ENCODE data around the gene CST6. TPM values are rescaled to one million over a fixed set of nuclear protein-coding genes. Genes with fewer than 3 reads are reported as not detected.
"Not testable (repeated sequence)": the region's sequence is repeated elsewhere in the genome, so short reads cannot be mapped to it uniquely, and the experiment has no call there.

The CST6 gene
- total RNA-seq, 1 experiment from 2014 or later = 0.60 TPM

GRCh38 chr11:65983589-65983987, 28.2 kb upstream of the CST6 start:
- DNase-seq (ENCODE audit: low read depth) = no peak

- DNase-seq (ENCODE audit: low read depth) = no peak
Observed at GRCh38 chr11:65987336-65987735, 24.5 kb upstream of the CST6 start.

- DNase-seq (ENCODE audit: low read depth) = peak; percentile 92
Observed at GRCh38 chr11:65988791-65989592, 22.8 kb upstream of the CST6 start.

GRCh38 chr11:65992056-65992455, 19.8 kb upstream of the CST6 start:
- no peak for DNase-seq (ENCODE audit: low read depth)

GRCh38 chr11:65997286-65997685, 14.5 kb upstream of the CST6 start:
- DNase-seq (ENCODE audit: low read depth) = no peak

GRCh38 chr11:66001942-66002647, 9.7 kb upstream of the CST6 start, which contains the start of the genes BANF1 and EIF1AD:
BANF1 (plus strand) TSS chr11:66002503; CDS start chr11:66003251, 748 bp downstream.
EIF1AD (minus strand) TSS chr11:66002157; CDS start chr11:66000389, 1,768 bp downstream.
- peak; percentile 97 for DNase-seq (ENCODE audit: low read depth)

GRCh38 chr11:66002648-66003225, 9.1 kb upstream of the CST6 start:
- no peak for DNase-seq (ENCODE audit: low read depth)

- no peak for DNase-seq (ENCODE audit: low read depth)
Observed at GRCh38 chr11:66003291-66003690, 8.5 kb upstream of the CST6 start.

GRCh38 chr11:66004186-66004585, 7.6 kb upstream of the CST6 start:
- DNase-seq (ENCODE audit: low read depth) = no peak

GRCh38 chr11:66006134-66006890, 5.5 kb upstream of the CST6 start:
- no peak for DNase-seq (ENCODE audit: low read depth)

- no peak for DNase-seq (ENCODE audit: low read depth)
Observed at GRCh38 chr11:66006891-66007176, 5.0 kb upstream of the CST6 start.

- DNase-seq (ENCODE audit: low read depth) = no peak
Observed at GRCh38 chr11:66007201-66007634, 4.6 kb upstream of the CST6 start.

GRCh38 chr11:66008095-66008467, 3.7 kb upstream of the CST6 start:
- no peak for DNase-seq (ENCODE audit: low read depth)

GRCh38 chr11:66008468-66009101, 3.2 kb upstream of the CST6 start:
- DNase-seq (ENCODE audit: low read depth) = peak; percentile 69

- DNase-seq (ENCODE audit: low read depth) = not testable (repeated sequence)
Observed at GRCh38 chr11:66010036-66010435, 1.8 kb upstream of the CST6 start.

- peak; percentile 46 for DNase-seq (ENCODE audit: low read depth)
Observed at GRCh38 chr11:66011239-66011784, 496 bp upstream of the CST6 start.

GRCh38 chr11:66012371-66012945, 650 bp downstream of the CST6 start:
- DNase-seq (ENCODE audit: low read depth) = no peak

GRCh38 chr11:66012946-66013761, 1.3 kb downstream of the CST6 start:
- DNase-seq (ENCODE audit: low read depth) = peak; percentile 38

GRCh38 chr11:66013762-66014100, 1.9 kb downstream of the CST6 start:
- no peak for DNase-seq (ENCODE audit: low read depth)

GRCh38 chr11:66014804-66015453, 3.1 kb downstream of the CST6 start:
- no peak for DNase-seq (ENCODE audit: low read depth)

All from RPMI7951 (cell line).